ENCODE results near the gene NANOS3. TPM values are rescaled to one million over a fixed set of nuclear protein-coding genes. Genes with fewer than 3 reads are reported as not detected.

NANOS3 gene
- total RNA-seq, 1 donor from 2014 or later = not detected

- no peak for TF ChIP-seq CTCF (conservative IDR thresholded peaks at IDR 0.05; ENCODE audit: low read depth, low read length)
- DNase-seq (ENCODE audit: low read depth) = peak; percentile 16
- peak within 1 kb of the TSS; percentile 88 for H3K4me3 ChIP-seq (ENCODE audit: low read depth, low read length)
Measured at GRCh38 chr19:13905634-13906520, 28.9 kb downstream of the NANOS3 start, which contains the start of the genes BRME1 and CC2D1A. Gene BRME1 (minus strand): TSS chr19:13906117. CDS start chr19:13904892, 1,225 bp downstream. Gene CC2D1A (plus strand): TSS chr19:13906201. CDS start chr19:13906442, 241 bp downstream.

- no peak for TF ChIP-seq CTCF (conservative IDR thresholded peaks at IDR 0.05; ENCODE audit: low read depth, low read length)
- DNase-seq (ENCODE audit: low read depth) = no peak
- peak overlapping the region; percentile 88 for H3K4me3 ChIP-seq (ENCODE audit: low read depth, low read length)
Measured at GRCh38 chr19:13906521-13906904, 29.6 kb downstream of the NANOS3 start.

- peak overlapping the region; percentile 88 for H3K4me3 ChIP-seq (ENCODE audit: low read depth, low read length)
- no peak for DNase-seq (ENCODE audit: low read depth)
- no peak for TF ChIP-seq CTCF (conservative IDR thresholded peaks at IDR 0.05; ENCODE audit: low read depth, low read length)
Measured at GRCh38 chr19:13906910-13907309, 30.0 kb downstream of the NANOS3 start.

GRCh38 chr19:13908674-13909073, 31.7 kb downstream of the NANOS3 start:
- no peak for TF ChIP-seq CTCF (conservative IDR thresholded peaks at IDR 0.05; ENCODE audit: low read depth, low read length)
- no peak overlapping the region for H3K4me3 ChIP-seq (ENCODE audit: low read depth, low read length)
- DNase-seq (ENCODE audit: low read depth) = no peak

- H3K4me3 ChIP-seq (ENCODE audit: low read depth, low read length) = no peak overlapping the region
- no peak for TF ChIP-seq CTCF (conservative IDR thresholded peaks at IDR 0.05; ENCODE audit: low read depth, low read length)
- no peak for DNase-seq (ENCODE audit: low read depth)
Measured at GRCh38 chr19:13909430-13909829, 32.5 kb downstream of the NANOS3 start.

GRCh38 chr19:13913352-13913751, 36.4 kb downstream of the NANOS3 start:
- no peak overlapping the region for H3K4me3 ChIP-seq (ENCODE audit: low read depth, low read length)
- no peak for DNase-seq (ENCODE audit: low read depth)
- no peak for TF ChIP-seq CTCF (conservative IDR thresholded peaks at IDR 0.05; ENCODE audit: low read depth, low read length)
